22Rv1 (cell line): ENCODE measurements around the gene BCL11A.

Source experiments
- CTCF ChIP-seq: fragments of 450-650 bp; IDR thresholded peaks from 2 replicates; pipeline ENCODE4 v1.5.1; 2017; ENCODE audit warnings: mild to moderate bottlenecking
- ZFX ChIP-seq: fragments of 450-650 bp; IDR thresholded peaks from 2 replicates; pipeline ENCODE4 v1.6.1; 2017; ENCODE audit warnings: antibody characterized with exemption, borderline replicate concordance

- no peak for TF ChIP-seq CTCF
- no peak for TF ChIP-seq ZFX
Observed at GRCh38 chr2:60479226-60480088, 74.0 kb downstream of the BCL11A start.
